NCI-H345 treated with DMSO at 0.1 percent for 48 hours (cell line): ENCODE results near the gene IRF7.
A peak's percentile ranks its signal among the peaks of the same experiment; 100 is the strongest.
"Not testable (repeated sequence)": the region's sequence is repeated elsewhere in the genome, so short reads cannot be mapped to it uniquely, and the experiment has no call there.

ENCODE experiments used
- DNase-seq: peaks from one replicate; lab custom pipeline; 2025; ENCODE audit not compliant: unreplicated experiment; lab: John Stamatoyannopoulos, UW

The IRF7 gene

DNA sequence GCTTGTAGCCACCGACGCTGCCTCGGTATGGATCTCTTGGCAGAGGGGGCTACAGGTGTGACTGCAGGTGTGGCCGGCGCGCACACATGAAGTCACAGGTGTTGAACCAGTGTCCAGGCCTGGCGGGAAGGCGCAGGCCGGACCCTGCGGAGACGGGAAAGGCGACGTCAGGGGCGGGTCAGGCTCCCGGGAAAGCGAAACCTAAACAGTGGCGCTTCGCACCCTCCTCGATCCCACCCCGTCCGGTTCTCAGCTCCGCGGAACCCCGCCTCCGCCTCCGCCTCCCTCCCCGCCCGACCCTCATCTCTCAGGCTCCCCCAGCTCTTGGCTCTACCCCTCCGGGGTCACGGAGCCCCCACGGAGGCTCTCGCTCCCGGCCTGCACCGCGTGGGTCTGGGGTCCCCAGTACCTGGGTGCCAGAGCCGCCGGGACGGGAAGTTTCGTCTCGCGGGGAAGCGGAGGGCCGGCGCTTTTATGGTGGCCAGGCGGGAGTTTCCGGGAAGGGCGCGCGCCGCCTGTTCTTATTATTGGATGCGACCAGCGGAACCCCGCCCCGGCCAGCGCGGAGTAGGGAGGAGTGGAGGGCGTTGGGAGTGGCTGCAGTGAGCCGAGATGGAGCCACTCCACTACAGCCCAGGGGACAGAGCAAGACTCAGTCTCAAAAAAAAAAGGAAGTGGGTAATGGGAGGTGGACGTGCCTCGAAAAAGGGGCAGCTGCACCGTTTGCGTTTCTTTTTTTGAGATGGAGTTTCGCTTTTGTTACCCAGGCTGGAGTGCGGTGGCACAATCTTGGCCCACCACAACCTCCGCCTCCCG, at the start of gene IRF7:
Gene IRF7 (minus strand): TSS at position 447 of the 816 bp plus-strand sequence. CDS start 586 bp downstream, outside the sequence.
- peak; percentile 33 for DNase-seq

GRCh38 chr11:665062-665703, 49.4 kb upstream of the IRF7 start:
- DNase-seq = no peak

- no peak for DNase-seq
These were observed 47.0 kb upstream of the IRF7 start for GRCh38 chr11:662689-663274.

DNA sequence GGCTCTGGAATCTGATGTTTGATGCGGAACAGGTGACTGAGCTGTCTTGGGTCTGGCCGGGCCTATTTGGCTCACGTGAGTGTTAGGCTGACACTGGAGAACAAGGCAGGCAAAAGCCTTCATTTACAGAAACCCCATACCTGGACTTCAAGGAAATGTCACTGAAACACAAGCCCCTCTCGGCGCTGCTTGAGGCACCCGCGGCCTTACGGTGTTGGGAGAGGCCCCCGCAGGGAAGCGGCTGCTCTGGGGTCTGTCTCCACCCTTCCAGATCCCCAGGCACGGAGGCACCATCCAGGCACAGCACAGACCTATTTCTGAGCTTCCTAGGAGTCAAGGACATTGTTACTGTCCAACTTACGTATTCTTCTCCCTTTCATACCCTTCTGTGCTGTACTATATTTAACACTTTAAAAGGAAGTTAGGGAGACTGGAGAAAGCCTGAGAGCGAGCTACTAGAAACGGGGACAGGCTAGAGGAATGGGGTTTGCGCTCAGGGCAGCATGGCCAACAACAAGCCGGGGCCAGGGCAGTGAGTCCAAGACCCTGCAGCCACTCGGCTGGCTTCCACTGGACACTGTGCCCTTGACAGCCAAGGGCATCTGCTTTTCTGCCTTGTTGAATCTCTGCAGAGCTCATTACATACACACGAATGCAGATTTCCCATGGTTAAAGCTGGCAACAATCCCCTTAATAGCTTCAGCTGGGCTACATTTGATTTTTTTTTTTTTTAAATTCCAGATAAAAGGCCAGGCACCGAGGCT, 45.1 kb upstream of the IRF7 start:
- no peak for DNase-seq

DNA sequence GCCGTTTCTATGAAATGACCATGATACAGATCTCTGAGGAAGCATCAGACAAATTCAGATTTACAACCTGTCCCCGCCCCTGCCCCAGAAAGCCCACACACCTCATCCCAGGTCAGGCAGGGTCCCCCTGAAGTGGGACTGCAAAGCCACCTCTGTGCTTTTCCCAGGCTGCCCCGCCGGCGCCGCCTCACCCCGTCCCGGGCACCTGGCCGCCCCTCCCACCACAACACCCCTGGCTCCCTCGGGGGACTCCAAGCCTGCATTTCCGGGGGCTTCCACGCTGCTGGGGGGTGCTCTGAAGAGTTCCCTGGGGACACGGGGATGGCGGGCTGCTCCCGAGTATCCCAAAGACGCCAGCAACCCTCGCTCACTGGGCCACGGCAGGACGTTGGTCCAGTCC, 44.5 kb upstream of the IRF7 start:
- DNase-seq = no peak

- no peak for DNase-seq
These were observed 43.9 kb upstream of the IRF7 start for GRCh38 chr11:659532-660085.

DNA sequence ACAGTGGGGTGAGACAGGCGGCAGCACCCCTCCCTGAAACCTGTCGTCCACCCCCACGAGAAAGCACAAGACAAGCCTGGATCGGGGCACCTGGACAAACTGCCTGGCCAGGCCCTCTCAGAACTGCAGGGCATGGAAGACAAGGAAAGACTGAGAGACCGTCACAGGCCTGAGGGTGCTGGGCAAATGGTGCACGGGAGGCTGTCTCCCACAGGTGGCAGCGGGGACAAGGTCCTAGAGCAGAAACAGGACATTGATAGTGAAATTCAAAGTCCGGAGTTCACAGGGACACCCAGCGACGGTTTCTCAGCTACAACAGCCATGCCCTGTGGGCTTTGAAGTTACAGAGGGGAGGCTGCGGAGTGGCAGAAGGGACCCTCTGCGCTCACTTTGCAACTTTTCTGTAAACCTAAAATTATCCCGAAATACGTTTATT, 42.0 kb upstream of the IRF7 start:
- no peak for DNase-seq

DNA sequence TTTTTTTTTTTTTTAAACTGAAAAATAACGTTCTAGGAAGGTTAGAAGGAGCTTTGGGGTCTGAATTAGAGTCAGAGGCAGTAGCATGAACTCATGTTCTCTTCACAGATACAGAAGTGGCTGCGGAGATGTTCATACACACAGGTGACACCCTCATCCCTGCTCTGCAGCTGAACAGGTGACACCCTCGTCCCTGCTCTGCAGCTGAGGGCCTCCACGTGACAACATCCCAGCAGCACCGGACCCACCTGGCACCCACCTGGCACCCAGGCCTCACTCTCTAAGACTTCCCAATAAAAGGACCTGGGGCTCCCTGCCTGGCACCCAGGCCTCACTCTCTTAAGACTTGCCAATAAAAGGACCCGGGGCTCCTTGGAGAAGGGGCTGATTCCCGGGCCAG, 41.1 kb upstream of the IRF7 start:
- no peak for DNase-seq

DNA sequence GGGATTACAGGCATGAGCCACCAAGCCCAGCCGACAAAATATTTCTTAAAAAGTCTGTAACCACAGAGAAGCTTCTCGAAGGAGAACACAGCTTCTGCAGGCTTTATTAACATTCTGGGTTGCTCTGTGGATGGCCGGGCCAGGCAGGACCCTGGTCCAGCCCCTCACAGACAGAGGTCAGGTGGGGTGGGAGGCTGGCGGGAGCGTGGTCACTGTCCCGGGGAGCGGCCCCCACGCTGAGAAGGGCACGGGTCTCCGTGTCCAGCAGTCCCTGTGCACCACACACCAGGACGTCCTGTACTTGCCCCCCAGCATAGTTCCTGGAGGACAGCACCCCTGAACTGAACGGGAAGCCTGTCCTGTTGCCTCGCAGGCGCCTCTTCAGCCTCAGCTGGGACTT, 40.7 kb upstream of the IRF7 start:
- no peak for DNase-seq

- DNase-seq = no peak
These were observed 39.4 kb upstream of the IRF7 start for GRCh38 chr11:655036-655726.

DNA sequence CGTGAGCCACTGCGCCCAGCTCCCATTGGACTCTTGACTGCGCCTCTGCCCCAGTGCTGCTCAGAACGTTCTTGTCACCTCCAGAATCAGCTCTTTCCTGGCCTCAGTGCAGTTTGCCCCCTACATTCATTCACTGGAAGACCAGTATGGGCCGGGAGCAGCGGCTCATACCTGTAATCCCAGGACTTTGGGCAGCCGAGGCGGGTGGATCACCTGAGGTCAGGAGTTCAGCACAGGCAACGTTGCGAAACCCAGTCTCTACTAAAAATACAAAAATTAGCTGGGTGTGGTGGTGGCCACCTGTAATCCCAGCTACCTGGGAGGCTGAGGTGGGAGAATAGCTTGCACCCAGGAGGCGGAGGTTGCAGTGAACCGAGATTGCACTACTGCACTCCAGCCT, 38.7 kb upstream of the IRF7 start:
- not testable (repeated sequence) for DNase-seq

DNA sequence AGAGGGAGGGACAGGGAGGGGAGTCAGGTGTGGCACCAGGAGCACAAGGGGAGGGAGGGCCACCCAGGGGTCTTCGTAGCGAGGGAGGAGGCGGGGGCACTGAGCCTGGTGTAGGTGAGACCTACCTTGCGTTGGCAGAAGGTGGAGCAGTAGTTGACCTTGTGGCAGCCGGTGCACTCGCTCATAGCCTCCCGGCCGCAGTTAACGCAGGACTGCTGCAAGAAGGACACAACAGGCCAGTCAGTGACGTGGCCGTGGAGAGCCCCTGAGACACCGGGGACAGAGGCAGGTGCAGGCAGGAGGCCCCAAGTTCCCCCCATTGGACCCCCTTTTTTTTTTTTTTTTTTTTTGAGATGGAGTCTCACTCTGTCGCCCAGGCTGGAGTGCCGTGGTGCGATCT, 38.1 kb upstream of the IRF7 start:
- DNase-seq = no peak

DNA sequence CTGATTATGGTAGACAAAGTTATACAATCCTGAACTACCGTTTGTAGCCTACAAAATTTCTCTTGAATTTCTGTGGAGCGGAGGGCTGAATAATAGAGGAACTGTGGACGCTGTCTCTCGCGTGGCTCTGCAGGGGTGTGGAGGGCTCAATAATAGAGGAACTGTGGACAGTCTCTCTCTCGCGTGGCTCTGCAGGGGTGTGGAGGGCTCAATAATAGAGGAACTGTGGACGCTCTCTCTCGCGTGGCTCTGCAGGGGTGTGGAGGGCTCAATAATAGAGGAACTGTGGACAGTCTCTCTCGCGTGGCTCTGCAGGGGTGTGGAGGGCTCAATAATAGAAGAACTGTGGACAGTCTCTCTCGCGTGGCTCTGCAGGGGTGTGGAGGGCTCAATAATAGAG, 37.4 kb upstream of the IRF7 start:
- DNase-seq = not testable (repeated sequence)

DNA sequence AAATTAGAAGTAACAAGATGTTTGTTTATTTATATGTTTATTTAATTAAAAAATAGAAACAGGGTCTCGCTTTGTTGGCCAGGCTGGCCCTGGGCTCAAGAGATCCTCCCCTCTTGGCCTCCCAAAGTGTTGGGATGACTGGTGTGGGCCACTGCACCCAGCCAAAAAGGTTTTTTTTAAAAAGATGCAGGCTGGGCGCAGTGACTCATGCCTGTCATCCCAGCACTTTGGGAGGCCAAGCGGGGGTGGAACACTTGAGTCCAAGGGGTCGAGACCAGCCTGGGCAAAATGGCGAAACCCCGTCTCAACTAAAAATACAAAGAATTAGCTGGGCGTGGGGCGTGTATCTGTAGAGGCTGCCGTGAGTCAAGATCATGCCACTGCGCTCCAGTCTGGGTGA, 34.7 kb upstream of the IRF7 start:
- no peak for DNase-seq

DNA sequence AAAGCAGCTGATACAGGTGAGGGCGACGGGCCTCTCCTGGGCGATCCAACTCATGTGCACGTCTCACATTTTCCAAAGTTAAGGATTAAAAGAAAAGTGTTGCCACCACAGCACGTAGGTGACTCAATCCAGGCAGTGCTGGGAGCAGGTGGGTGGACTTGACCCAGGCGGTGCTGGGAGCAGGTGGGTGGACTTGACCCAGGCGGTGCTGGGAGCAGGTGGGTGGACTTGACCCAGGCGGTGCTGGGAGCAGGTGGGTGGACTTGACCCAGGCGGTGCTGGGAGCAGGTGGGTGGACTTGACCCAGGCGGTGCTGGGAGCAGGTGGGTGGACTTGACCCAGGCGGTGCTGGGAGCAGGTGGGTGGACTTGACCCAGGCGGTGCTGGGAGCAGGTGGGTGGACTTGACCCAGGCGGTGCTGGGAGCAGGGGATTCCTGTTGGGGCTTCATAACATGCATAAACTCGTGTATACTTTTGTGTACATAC, 32.0 kb upstream of the IRF7 start:
- DNase-seq = not testable (repeated sequence)

DNA sequence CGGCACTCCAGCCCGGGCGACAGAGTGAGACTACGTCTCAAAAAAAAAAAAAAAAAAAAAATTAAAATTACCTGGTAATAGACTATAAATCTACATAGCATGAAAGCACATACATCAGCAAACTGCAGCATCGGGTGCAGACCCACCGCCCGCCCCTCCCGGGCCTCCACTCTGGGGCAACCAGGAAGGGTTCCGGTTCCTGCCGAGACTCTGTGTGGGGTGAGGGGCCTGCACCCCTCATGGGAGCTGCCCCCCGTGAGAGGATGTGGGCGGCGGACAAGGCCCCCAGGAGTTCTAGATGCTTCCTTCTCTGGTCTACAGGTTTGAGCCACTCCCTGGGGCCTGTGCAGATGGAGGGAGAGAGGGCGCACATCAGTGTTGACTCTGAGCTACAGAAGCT, 30.5 kb upstream of the IRF7 start:
- no peak for DNase-seq

DNA sequence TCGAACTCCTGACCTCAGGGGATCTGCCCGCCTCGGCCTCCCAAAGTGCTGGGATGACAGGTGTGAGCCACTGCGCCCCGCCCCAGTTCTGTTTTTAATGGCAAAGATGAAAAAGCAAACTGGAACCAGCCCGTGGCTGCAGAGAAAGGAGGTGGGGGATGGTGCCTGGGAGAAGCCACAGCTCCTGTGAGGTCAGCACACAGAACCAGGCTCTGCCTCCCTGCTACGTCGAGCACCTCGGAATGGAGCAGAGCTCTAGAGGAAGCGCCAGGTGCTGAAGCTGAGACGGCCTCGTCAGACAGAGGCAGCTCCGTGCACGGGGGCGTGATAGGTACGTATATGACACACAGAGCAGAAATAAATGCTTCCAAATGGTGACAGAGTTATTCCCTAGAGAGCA, 29.8 kb upstream of the IRF7 start:
- DNase-seq = no peak

DNA sequence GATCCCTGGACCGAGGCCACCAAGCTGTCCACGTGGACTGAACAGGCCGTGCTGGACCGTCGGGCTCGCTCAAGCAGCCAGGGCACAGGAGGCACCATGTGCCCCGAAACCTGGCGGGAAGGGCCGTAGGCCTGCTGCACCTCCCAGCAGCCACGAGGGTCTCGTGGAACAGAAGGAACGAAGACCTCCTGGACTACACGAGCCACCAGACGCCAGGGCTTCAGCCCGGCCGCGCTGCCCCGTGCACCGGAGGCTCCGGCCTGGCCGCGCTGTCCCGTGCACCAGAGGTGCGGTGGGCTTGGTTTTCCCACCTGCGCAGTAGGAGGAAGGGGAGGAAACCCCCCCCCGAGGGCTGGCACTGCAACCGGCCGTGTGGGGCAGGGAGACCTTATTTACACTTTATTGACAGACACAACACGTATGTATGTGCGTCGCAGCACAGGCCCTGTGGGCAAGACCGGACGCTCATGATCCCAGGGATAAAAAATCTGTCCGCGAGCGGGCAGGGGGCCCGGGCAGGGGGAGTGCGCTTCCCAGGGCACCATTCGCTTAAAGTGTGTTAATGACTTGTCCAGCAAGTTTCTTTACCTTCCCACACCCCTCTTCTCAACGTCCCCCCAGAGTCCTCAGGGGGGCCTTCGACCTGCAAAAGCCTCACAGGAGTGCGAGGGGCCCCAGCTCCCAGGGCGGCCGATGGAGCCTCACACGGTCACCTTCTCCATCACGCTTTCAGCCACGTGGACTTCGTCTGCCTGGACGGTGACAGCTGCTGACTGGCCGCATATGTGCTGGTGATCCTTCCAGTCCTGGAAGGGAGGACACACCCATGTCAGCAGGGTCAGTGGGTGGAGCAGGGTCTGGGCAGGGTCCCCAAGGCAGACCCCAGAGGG, 28.3 kb upstream of the IRF7 start:
- no peak for DNase-seq

- DNase-seq = no peak
These were observed 27.6 kb upstream of the IRF7 start for GRCh38 chr11:643366-643765.
